Gastrocnemius medialis (tissue), 4 donors: ENCODE measurements around the gene CLDN6.

ENCODE experiments used
- POLR2A ChIP-seq, 2 donors: fragments of 450-650 bp; IDR thresholded peaks; one replicate each; pipeline ENCODE4 v1.6.1; 2017; ENCODE audit warnings: antibody characterized with exemption in 2 of 2, mild to moderate bottlenecking in 2 of 2, moderate library complexity in 2 of 2
- TF ChIP-seq, protein P1 (sequence below), 5 experiments: fragments of 450-650 bp in 3 of 5; fragments of 200-600 bp in 2 of 5; sonication (generic) in 2 of 5; IDR thresholded peaks in 4 of 5; conservative IDR thresholded peaks in 1 of 5; 1 replicate in 4 of 5; 2 replicates in 1 of 5; pipeline ENCODE4 v1.5.1; 2016 to 2019; ENCODE audit warnings: antibody characterized with exemption in 5 of 5, mild to moderate bottlenecking in 3 of 5, moderate library complexity in 3 of 5

DNA sequence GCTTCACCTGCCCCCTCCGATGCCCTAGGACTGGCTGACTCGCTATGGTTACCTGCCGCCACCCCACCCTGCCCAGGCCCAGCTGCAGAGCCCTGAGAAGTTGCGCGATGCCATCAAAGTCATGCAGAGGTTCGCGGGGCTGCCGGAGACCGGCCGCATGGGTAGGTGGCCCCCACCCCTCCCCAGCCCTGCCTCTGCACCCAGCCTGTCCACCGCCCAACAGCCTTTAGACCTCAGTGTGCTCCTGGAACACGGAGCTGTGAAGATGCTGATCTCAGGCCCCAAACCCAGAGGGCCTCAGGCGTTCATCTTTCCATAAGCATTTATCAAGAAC is 29.4 kb upstream of the CLDN6 start:
- TF ChIP-seq, protein P1, sequence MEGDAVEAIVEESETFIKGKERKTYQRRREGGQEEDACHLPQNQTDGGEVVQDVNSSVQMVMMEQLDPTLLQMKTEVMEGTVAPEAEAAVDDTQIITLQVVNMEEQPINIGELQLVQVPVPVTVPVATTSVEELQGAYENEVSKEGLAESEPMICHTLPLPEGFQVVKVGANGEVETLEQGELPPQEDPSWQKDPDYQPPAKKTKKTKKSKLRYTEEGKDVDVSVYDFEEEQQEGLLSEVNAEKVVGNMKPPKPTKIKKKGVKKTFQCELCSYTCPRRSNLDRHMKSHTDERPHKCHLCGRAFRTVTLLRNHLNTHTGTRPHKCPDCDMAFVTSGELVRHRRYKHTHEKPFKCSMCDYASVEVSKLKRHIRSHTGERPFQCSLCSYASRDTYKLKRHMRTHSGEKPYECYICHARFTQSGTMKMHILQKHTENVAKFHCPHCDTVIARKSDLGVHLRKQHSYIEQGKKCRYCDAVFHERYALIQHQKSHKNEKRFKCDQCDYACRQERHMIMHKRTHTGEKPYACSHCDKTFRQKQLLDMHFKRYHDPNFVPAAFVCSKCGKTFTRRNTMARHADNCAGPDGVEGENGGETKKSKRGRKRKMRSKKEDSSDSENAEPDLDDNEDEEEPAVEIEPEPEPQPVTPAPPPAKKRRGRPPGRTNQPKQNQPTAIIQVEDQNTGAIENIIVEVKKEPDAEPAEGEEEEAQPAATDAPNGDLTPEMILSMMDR (IDR thresholded peaks at IDR 0.05 in 4 of 5, conservative IDR thresholded peaks at IDR 0.05 in 1 of 5) = no peak
- TF ChIP-seq POLR2A (IDR thresholded peaks at IDR 0.05) = no peak
